Epithelial cell of proximal tubule (primary cell): ENCODE results near the gene UTRN. TPM values are rescaled to one million over a fixed set of nuclear protein-coding genes. Genes with fewer than 3 reads are reported as not detected.

Experiments used
- DNase-seq: peaks from one replicate; pipeline ENCODE4 v3.0.0-alpha.2; 2011; ENCODE audit warnings: low read depth
- H3K4me3 ChIP-seq: 2 replicates; pipeline ENCODE4 v1.5.1; 2011; ENCODE audit warnings: low read depth, mild to moderate bottlenecking, low read length
- CTCF ChIP-seq: conservative IDR thresholded peaks from 2 replicates; pipeline ENCODE4 v1.5.1; 2012; ENCODE audit warnings: low read depth, mild to moderate bottlenecking, low read length
- total RNA-seq: library from RNA; depleted of rRNA; stranded (reverse); fragments of >200 nt; gene quantifications from 2 replicates; pipeline ENCODE4 v1.2.3, GENCODE V29; 2015

UTRN gene
- total RNA-seq, 1 donor from 2014 or later: 34.4 TPM

GRCh38 chr6:144311361-144311760, 26.2 kb downstream of the UTRN start:
- no peak for DNase-seq
- no peak overlapping the region for H3K4me3 ChIP-seq
- no peak for TF ChIP-seq CTCF

- no peak overlapping the region for H3K4me3 ChIP-seq
- TF ChIP-seq CTCF: no peak
- peak; percentile 67 for DNase-seq
Measured at GRCh38 chr6:144314003-144314485, 28.9 kb downstream of the UTRN start.

- no peak for DNase-seq
- no peak overlapping the region for H3K4me3 ChIP-seq
- TF ChIP-seq CTCF: no peak
Measured at GRCh38 chr6:144314562-144314961, 29.4 kb downstream of the UTRN start.

- no peak for DNase-seq
- TF ChIP-seq CTCF: no peak
- no peak overlapping the region for H3K4me3 ChIP-seq
Measured at GRCh38 chr6:144315226-144315980, 30.3 kb downstream of the UTRN start.

GRCh38 chr6:144315981-144316861, 31.1 kb downstream of the UTRN start:
- no peak for TF ChIP-seq CTCF
- DNase-seq: no peak
- H3K4me3 ChIP-seq: no peak overlapping the region

GRCh38 chr6:144316862-144317195, 31.7 kb downstream of the UTRN start:
- no peak for DNase-seq
- no peak for TF ChIP-seq CTCF
- H3K4me3 ChIP-seq: no peak overlapping the region
